Measurements from ENCODE around the gene EDC4. TPM values are rescaled to one million over a fixed set of nuclear protein-coding genes. Genes with fewer than 3 reads are reported as not detected.

Gene EDC4
- total and polyA plus RNA-seq, 9 of the 15 experiments (the other 6 are each of a cell fraction or from before 2014, with no cell fraction given) = 1.1 to 131 (median 74.0) TPM

DNA sequence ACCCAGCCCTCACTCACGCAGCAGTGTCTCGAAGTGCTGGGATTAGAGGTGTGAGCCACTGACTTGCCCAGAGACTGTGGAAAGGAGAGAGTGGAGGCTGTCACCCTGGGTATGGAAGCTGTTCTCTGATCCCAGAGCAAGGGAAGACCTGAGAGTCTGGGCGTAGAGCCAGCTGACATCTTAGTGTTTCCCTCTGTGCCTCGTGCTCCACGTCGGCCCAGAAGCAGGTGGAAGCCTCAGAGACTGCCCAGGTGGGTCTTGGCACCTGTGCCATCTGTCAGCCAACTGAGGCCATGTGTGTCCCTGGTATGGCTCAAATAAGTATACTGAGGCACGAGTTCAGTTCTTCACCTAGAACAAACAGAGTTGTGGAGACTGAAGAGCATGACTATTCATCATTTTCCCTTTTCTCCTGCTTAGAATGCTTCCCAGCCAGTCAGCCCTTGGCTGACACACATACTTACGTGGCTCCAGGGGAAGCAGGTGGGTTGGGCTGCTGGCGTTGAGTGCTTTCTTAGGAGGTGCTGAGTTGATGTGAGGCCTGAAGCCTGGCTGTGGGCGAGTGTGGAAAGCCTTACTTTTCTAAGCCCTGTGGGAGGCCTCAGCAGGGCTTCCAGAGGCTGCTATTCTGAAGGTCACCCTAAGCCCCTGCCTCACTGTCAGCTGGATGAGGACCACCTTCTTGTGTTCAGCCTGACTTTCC, 50.7 kb downstream of the EDC4 start (continued):
- TF ChIP-seq, protein P1, sequence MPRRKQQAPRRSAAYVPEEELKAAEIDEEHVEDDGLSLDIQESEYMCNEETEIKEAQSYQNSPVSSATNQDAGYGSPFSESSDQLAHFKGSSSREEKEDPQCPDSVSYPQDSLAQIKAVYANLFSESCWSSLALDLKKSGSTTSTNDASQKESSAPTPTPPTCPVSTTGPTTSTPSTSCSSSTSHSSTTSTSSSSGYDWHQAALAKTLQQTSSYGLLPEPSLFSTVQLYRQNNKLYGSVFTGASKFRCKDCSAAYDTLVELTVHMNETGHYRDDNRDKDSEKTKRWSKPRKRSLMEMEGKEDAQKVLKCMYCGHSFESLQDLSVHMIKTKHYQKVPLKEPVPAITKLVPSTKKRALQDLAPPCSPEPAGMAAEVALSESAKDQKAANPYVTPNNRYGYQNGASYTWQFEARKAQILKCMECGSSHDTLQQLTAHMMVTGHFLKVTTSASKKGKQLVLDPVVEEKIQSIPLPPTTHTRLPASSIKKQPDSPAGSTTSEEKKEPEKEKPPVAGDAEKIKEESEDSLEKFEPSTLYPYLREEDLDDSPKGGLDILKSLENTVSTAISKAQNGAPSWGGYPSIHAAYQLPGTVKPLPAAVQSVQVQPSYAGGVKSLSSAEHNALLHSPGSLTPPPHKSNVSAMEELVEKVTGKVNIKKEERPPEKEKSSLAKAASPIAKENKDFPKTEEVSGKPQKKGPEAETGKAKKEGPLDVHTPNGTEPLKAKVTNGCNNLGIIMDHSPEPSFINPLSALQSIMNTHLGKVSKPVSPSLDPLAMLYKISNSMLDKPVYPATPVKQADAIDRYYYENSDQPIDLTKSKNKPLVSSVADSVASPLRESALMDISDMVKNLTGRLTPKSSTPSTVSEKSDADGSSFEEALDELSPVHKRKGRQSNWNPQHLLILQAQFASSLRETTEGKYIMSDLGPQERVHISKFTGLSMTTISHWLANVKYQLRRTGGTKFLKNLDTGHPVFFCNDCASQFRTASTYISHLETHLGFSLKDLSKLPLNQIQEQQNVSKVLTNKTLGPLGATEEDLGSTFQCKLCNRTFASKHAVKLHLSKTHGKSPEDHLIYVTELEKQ (CRISPR knock-in tag; IDR thresholded peaks at IDR 0.05) = no peak
- TF ChIP-seq ZNF184 (CRISPR knock-in tag; IDR thresholded peaks at IDR 0.05) (no peak), SOX6 (IDR thresholded peaks at IDR 0.05) (no peak), ZNF830 (CRISPR knock-in tag; IDR thresholded peaks at IDR 0.05) (no peak)
- TF ChIP-seq, protein P2, sequence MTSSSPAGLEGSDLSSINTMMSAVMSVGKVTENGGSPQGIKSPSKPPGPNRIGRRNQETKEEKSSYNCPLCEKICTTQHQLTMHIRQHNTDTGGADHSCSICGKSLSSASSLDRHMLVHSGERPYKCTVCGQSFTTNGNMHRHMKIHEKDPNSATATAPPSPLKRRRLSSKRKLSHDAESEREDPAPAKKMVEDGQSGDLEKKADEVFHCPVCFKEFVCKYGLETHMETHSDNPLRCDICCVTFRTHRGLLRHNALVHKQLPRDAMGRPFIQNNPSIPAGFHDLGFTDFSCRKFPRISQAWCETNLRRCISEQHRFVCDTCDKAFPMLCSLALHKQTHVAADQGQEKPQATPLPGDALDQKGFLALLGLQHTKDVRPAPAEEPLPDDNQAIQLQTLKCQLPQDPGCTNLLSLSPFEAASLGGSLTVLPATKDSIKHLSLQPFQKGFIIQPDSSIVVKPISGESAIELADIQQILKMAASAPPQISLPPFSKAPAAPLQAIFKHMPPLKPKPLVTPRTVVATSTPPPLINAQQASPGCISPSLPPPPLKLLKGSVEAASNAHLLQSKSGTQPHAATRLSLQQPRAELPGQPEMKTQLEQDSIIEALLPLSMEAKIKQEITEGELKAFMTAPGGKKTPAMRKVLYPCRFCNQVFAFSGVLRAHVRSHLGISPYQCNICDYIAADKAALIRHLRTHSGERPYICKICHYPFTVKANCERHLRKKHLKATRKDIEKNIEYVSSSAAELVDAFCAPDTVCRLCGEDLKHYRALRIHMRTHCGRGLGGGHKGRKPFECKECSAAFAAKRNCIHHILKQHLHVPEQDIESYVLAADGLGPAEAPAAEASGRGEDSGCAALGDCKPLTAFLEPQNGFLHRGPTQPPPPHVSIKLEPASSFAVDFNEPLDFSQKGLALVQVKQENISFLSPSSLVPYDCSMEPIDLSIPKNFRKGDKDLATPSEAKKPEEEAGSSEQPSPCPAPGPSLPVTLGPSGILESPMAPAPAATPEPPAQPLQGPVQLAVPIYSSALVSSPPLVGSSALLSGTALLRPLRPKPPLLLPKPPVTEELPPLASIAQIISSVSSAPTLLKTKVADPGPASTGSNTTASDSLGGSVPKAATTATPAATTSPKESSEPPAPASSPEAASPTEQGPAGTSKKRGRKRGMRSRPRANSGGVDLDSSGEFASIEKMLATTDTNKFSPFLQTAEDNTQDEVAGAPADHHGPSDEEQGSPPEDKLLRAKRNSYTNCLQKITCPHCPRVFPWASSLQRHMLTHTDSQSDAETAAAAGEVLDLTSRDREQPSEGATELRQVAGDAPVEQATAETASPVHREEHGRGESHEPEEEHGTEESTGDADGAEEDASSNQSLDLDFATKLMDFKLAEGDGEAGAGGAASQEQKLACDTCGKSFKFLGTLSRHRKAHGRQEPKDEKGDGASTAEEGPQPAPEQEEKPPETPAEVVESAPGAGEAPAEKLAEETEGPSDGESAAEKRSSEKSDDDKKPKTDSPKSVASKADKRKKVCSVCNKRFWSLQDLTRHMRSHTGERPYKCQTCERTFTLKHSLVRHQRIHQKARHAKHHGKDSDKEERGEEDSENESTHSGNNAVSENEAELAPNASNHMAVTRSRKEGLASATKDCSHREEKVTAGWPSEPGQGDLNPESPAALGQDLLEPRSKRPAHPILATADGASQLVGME (CRISPR knock-in tag; IDR thresholded peaks at IDR 0.05) = no peak
- TF ChIP-seq, protein P3, sequence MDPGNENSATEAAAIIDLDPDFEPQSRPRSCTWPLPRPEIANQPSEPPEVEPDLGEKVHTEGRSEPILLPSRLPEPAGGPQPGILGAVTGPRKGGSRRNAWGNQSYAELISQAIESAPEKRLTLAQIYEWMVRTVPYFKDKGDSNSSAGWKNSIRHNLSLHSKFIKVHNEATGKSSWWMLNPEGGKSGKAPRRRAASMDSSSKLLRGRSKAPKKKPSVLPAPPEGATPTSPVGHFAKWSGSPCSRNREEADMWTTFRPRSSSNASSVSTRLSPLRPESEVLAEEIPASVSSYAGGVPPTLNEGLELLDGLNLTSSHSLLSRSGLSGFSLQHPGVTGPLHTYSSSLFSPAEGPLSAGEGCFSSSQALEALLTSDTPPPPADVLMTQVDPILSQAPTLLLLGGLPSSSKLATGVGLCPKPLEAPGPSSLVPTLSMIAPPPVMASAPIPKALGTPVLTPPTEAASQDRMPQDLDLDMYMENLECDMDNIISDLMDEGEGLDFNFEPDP (CRISPR knock-in tag; IDR thresholded peaks at IDR 0.05) = no peak
- TF ChIP-seq, protein P4, sequence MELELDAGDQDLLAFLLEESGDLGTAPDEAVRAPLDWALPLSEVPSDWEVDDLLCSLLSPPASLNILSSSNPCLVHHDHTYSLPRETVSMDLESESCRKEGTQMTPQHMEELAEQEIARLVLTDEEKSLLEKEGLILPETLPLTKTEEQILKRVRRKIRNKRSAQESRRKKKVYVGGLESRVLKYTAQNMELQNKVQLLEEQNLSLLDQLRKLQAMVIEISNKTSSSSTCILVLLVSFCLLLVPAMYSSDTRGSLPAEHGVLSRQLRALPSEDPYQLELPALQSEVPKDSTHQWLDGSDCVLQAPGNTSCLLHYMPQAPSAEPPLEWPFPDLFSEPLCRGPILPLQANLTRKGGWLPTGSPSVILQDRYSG (tag; conservative IDR thresholded peaks at IDR 0.05; ENCODE audit: low read depth) = no peak
